Measurements from ENCODE around the gene NID2.

NID2 gene

DNA sequence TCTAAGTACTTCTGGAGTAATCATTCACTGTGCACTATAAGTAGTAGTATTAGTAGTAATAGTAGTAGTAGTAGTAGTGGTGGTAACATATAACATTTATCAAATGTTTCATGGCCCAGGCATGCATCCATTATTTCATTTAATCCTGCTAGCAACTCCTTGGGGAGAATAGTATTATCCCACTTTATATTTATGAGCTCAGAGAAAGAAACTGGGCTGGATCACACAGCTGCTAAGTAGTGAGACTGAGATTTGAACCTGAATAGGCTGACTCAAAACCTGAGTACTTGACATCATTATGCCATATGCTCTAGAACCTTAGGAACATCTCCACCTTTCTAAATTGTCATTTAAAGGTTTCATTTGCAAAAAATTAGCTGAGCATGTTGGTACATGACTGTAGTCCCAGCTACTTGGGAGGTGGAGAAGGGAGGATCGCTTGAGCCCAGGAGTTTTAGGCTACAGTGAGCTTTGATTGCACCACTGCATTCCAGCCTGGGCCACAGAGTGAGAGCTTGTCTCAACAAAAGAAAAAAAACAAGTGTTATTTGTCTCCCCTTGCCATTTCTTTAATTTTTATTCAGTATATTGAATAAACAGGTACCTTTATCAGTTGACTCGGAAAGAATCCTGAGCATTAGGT lies 11.4 kb upstream of the NID2 start:
- DNase-seq, result peak; percentile 73

DNA sequence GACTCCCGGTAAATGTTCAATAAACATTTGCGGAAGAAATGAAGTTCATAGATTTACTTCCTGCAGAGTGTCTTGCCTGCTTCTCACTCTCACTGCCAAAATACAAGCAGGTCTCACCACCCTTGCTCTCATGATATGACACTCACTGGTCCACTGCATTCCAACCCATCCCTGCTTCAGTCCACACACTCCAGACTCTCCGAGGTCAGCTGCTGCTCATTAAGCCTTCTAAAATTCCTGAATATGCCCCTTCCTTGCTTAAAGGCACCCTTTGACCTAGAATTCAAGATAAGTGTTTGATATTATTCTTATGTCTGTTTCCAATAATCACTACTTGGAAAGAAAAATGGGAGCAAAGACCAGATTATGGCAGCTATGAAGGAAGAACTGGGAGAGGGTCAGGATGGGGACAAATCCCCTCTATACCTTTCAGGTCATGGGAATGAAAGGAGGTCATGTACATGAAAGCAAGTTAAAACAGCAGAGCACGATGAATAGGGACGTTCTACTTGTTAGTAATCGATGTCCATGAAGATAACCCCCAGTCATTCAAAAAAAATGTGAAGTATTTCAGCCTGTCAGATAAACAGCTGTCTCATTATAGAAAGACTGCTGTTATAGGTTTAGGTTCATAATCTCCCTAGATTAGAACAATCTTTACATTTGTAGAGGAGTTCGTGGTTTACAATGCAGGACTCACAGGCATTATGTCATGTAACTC lies 10.5 kb upstream of the NID2 start:
- DNase-seq, result peak; percentile 83

DNA sequence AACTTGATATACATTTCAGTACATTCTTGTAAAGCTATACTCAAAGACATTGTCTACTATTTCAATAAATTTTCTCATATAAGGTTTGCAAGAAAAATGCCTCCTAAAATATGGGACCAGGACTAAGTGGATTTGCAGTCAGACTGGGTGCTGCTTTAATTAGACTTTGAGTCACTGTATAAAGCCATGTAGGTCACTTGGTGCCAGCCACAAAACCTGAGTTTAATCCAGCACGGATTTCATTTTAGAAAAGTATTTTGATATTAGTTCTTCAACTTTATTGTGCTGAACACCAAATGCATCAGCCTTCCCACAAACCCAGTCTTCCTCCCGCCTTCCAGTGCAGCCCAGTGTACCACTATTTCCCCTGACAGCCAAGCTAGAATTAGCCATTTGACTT lies 9.9 kb upstream of the NID2 start:
- DNase-seq, result no peak

DNA sequence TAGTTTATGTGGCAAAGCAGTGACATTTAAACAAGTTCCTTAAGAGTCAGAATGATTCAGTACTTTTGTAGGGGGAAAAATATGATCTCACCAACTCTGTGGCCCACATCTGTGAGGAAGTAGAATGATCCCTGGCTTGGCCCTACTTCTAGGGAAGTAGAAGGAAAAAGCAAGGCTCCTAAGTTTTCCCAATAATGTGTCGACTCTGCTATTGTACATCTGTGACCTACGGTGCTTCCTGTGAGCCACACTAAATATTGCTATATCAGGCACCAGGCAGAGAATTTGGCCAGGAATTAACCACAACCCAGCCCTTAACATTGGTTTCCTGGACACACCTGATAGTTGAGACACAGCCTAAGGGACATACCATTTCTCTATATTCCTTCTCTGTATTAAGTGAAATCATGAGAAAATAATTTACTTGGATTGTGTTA lies 9.3 kb upstream of the NID2 start:
- DNase-seq, result peak; percentile 54

DNA sequence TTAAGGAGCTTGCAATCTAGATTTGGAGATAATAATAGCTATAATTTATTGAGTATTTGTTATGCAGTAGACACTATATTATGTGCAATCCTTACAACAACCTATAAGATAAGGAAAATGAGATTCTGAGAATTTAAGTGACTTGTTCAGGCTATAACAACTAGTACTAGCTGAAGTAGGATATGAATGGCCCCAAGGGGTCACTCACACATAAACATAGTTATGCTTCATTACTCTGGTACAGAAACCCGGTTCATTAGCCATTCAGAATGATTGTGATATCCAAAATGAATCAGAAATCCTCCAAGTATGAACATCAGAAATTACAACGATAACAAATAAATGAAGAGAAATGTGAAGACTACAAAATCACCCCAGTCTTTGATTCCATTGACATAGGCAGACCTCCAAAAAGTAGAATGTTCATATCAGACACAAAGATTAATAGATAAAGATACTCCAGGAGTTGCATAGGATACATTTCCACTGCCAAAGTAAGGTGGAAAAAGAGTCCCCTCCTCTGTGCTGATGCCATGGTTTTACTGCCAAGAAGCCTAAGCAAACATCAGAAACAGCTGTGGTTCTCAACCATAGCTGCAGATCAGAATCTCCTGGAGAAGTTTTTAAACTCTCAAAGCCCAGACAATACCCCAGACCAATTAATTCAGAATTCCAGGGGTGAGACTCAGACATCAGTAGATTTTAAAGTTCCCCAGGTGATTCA lies 8.6 kb upstream of the NID2 start:
- DNase-seq, result no peak

DNA sequence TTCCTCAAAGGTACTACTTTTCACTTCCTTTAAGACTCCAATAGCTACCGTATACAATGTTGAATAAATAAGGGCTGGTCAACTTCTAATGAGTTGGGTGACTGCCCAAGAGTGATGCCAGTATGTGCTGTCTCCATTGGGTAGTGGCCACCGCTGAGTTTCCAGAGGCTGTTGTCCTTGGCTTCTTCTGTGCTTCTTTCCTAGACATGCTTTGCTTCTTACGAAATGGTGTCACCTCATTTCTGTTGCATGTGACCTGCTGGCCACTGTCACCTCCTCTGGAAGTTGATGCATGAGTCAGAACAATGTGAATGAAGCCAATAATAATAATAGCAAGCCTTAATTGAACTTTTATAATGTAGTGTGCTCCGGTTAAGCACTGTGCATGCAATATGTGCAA lies 7.5 kb upstream of the NID2 start:
- peak; percentile 52 for DNase-seq

DNA sequence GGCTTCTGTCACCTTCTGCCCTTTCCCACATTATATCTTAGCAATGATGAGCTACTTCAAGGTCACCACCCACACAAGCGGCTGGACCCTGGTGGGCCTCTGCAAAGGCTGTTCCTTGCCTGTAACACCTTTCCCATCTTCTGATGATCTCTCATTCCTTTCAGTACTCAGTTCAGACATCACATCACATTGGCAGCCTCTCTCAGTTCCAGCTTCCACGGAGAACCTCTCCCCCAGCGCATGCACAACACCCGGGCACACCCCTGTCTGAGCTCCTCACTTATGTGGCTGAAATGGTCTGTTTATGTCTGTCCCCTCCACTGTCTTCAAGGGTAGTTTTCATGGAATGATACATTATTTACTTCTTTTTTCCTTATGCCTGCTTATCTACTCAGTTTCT lies 6.5 kb upstream of the NID2 start:
- DNase-seq, result no peak

DNA sequence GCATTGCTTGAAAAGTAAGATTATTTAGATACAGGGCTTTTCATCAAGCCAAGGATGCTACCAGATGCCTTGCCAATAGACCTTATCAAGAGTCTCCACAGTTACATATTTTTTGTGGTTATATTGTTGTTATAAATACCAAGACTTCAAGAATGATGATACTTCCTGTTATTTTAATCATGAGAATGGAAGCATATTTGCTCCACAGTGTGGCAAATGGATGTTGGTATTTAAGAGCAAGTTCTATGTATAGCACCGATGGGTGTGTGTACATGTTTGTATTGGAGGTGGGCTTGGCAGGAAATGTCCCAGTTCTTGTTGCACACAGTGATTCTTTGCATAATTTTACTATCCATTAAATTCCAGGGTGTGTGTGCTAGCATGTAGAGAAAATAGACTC lies 4.4 kb upstream of the NID2 start:
- DNase-seq, result peak; percentile 75

DNA sequence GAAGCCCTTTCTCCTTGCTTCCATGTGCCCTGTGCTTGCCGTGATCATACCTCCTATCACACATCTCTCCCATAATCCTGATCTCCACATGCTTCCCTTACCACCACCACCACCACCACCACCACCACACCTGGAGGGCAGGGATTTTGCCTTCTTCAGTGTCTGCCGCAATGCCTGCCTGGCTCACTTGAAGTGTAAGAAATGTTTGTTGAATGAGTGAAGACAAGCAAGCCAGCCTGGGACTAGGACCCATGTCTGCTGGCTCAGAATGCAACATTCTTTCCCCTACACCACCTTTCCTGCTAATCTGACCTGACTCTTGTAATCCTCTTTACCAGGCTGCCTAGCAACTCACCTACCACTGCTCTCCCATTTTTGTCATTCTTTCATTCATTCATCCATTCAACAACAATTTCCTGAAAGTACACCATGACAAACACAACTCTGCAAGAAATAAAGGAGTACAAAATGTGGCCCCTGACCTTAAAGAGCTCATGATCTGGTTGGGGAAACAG lies 3.5 kb upstream of the NID2 start:
- DNase-seq, result no peak

DNA sequence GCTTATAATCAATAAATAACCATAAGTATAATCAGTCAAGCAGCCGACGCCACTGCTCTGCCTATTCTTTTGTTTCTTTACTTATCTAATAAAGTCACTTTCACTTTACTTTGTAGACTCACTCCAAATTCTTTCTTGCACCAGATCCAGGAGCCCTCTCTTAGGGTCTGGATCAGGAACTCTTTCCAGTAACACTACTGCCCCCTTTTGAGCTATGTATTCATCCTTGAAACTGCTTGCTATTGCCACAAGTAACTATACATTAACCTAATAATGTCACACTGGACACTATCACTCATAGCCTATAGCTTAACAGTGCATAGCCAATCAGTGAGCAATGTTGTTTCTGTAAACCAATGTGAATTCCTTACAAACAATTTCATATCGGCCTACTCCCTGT lies 2.8 kb upstream of the NID2 start:
- DNase-seq, result peak; percentile 70

DNA sequence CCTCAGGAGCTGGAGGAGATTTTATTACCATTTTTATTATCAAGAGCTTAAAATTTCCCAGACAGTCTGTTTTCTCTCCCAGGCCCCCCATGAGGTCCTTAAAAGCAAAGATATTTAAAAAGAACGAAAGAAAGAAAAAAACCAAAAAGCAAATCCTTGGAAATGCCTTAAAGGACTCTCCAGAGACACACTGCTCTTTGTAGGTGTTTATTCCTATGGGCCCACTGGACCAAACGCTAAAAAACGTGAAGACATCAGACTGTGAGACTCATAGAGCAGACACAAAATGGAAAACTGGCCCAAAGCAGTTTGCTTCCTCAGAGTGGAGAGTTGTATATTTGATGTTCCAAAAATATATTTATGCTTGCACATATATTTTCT lies 1.2 kb upstream of the NID2 start:
- DNase-seq, result no peak

DNA sequence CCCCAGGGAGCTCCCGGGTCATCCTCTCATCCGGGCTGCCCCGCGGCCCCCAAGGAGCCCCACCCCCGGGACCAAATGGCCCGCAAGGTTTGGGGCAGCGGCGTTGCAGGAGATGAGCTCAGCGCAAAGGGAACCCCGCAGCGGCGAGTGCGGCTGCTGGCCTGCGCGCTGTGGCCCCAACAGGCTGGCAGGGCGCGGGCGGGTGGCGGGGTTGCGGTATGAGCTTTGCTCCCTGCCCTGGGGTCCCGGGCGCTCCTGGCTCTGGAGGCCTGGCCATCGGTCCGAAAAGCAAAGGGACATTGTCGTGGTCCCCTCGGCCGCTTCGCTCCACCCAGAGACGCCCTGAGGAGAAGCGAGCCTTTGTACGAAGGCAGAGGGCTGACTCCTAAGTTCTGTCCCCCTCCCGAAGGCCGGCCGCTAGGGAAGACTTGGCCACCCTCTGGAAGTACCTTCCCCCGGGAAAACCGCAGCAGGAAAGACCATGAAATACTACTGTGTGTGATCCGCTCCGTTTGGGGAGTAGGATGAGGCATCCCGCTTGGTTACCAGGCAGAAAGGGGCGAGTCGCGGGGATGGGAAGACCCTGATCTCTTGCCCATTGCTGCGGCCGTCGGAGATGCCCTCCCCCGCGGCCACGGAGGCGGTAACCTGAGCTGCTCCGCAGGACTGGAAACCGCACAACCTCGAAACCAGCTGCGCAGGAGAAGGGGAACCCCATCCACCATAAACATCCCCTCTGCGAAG lies 620 bp upstream of the NID2 start:
- DNase-seq, result peak; percentile 69

DNA sequence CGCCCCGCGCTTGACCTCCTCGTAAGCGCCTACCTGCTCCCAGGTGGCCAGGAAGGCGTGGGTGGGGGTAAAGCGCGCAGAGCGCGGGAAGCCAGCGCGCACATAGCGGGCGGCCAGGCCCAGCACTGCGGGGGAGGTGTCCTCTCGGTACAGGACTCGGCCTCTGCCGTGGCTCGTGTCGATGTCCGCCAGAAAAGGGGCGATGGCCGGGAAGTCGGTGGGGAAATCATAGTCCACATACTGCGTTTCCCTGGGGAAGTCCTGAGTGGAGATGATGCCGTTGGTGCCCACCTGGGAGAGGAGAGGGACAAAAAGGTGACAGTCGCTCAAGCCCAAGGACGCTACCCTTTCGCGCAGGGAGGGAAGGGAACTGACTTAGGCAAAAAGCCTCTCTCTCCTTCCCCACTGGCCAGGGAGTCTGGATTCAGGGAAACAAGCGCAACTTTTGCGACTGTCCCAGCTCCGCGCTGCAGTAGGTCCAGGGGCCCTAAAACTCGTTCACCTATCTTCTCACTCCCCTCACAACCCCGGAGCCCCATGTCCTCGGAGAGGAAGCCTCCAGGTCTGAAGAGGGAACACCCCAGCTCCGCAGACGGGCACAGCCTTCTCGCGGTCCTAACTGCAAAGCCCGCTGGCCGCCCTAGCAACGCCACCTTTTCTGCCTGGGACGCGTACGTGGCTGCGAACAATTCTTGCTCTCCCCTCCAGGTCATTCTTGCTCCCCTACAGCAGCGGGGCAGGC lies 815 bp downstream of the NID2 start:
- no peak for DNase-seq

DNA sequence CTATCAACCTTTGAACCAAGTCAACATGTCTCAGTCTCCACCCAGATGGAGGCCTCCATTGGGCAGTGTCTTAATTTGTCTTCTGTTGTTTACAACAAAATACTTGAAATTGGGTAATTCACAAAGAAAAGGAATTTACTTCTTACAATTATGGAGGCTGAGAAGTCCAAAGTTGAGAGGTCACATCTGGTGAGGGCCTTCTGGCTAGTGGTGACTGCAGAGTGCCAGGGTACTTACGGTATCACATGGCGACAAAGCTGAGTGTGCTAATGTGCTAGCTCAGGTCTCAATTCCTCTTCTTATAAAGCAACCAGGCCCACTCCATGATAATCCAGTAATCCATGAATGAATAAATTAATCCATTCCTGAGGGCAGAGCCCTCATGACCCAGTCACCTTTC lies 4.7 kb downstream of the NID2 start:
- no peak for DNase-seq

DNA sequence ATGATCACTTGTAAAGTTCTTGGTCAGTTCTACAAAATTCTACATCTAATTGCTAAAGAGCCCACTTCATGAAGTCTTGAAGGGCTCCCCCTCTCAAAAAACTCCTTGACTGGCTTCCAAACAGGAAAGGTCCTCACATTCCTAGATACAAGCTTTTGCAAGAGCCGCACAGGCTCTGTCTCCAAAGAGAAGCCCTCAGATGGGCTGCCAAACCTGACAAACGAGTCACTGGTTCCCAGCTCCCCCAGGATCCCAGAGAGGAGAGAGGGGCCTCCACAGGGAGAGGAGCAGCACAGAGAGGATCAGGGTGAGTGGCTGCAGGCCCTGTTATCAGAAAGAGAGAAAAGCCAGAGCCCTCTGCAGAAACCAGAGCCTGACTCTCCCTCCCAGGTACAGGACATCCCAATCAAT lies 5.8 kb downstream of the NID2 start:
- DNase-seq, result peak; percentile 63

DNA sequence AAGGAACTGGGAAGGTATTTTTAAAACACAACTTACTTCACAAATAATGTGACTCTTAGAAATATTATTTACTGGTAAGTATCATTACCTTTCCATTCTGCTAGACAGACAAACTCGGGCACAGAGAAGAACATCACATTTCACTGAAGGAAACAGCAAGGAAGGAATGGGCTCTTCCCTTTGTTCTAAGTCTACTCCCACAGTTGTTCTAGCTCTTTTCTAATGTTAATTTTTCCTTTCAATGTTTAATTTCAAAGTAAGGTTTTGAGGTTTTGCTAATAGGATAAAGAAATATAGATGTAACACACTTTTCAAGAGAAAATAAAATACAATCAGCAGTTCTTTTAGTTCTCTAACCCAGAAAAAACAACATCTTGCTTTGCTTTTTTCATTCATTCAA lies 7.0 kb downstream of the NID2 start:
- no peak for DNase-seq

DNA sequence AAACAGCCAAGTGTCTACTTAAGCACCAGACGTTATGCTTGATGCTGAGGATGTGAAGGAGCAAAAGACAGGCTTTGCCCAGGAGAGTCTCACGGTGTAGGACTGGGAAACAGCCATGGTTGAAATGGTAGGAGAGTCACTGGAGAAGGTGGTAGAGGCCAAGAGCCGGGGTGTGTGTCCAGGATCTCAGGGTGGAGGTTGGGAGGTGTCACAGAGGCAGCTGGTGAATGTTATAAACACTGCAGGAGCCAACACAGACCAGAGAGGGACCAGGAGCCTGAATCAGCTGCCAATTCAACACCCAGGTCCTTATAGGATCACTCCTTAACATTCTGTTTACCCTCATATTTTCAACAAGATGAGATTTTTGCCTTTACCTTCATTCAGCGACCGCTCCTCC lies 7.5 kb downstream of the NID2 start:
- DNase-seq, result no peak

DNA sequence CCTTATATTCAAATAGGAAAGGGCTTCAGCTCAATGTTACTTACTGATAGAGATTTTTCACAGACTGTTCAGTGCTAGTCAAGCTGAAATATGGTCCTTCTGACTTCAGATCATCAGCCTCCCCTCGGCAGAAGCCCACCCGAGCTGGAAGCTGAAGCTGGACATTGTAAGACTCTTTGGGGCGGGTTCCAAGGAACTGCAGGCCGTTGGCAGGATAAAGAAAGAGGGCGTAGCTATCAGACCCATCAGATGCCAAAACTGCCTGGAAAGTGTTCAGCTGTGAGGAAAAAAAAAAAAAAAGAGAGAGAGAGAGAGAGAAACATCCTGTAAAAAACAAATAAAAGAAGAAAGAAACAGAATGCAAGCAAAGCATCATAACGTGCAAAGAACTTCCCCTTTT lies 8.8 kb downstream of the NID2 start:
- no peak for DNase-seq

DNA sequence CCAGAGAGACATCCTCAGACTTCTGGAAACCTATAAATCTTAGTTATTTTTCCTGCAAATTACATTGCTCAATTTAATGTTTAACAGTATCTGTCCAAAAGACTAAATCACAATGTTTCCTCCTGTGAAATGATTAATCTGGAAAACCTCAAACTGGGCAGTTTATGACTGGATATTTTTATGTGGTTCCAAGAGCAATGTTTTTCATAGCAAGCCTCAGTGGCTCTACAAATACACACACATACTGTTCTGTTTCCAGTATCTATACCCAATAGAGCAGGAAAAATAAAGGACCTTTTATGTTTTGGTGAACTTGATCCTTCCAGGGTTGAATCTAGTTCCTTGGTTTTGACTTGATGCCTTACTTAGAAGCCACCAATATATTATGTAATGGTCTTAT lies 9.2 kb downstream of the NID2 start:
- no peak for DNase-seq

DNA sequence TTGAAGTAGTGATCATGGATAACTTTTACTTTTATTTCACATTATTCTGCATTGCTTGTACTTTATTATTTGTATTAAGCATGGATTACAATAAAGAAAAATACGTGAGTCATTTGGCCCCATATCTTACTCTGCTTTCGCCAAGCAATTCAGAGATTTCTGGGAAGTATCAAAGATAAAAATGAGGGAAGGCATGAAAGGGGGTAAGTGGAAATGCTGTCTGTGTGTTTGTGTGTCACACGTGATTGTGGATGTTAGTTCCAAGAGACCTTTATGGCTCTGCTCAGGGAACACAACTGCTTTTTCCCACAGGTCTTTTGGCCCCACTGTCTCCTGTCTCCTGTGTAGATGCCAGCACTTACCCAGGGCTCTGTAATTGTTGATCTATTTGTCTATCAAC lies 10.5 kb downstream of the NID2 start:
- DNase-seq, result no peak

DNA sequence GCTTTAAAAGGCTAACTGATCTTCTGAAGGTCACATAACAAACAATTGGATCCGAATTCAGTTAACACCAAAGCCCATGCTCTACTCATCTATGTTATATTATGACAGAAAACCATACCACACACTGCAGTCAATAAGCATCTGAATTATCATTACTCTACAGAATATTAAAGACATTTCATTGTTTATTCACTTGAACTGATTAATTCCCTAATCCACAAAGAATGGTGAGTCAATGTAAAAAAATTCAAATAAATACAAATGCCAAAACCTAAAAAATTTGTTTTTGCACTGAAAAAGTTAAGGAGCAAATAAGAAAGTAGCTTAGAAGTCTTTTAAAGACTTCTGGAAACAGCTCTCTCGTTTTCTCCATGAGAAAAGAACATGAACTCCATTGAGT lies 13.7 kb downstream of the NID2 start:
- DNase-seq, result peak; percentile 56

DNA sequence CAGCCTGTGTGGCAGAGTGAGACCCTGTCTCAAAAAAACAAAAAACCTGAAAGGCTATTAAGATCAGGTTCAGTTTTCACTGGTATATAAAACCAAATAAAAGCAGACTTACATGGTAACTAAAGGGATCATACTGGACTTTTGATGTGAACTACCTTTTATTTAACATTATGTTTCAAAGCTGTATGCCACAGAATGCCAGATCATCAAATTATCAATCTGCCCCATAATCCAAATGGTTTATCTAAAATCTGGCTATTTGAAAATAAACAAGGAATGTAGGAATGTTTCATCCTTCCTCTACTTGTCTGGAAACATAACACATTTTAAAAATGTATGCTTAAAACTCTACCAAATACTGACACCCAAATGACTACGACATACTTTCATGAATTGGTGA lies 14.2 kb downstream of the NID2 start:
- no peak for DNase-seq

DNA sequence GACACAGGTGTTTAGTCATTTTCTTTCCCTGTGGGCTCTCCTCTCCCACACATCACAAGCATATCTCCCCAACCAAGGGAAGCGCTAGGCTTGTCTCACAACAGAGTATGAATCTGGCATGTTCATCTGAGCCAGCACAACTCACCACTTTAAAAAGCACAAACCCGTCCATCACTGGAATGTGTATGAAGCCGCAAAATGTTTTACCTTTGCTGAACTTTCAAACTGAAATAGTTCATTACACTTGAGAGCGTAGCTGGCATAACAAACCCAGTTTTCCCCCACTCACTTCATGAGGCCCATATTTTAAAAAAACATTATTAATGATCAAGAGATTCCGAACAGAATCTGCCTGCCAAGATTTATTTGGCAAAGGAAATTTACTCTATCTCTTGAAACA lies 15.8 kb downstream of the NID2 start:
- DNase-seq, result peak; percentile 81
